Hepatocyte (in vitro differentiated cells): Measurements from ENCODE around the gene ATP8A1. TPM values are rescaled to one million over a fixed set of nuclear protein-coding genes. Genes with fewer than 3 reads are reported as not detected.

Experiments
- DNase-seq: peaks from one replicate; pipeline ENCODE4 v3.0.0-alpha.2; 2016; ENCODE audit warnings: low spot score
- H2AFZ ChIP-seq: fragments of 200-600 bp; sonication (generic); 2 replicates; pipeline ENCODE4 v1.6.0; 2016; ENCODE audit warnings: antibody characterized with exemption, mild to moderate bottlenecking
- H3K27ac ChIP-seq: fragments of 200-600 bp; sonication (generic); 2 replicates; pipeline ENCODE4 v1.5.1; 2016; ENCODE audit warnings: mild to moderate bottlenecking
- H3K27me3 ChIP-seq: fragments of 200-600 bp; sonication (generic); 2 replicates; pipeline ENCODE4 v1.6.1; 2016
- H3K36me3 ChIP-seq: fragments of 200-600 bp; sonication (generic); replicated peaks from 2 replicates; pipeline ENCODE4 v1.5.1; 2016; ENCODE audit warnings: low read depth; ENCODE audit not compliant: insufficient read depth
- H3K4me1 ChIP-seq: fragments of 200-600 bp; sonication (generic); 2 replicates; pipeline ENCODE4 v1.5.1; 2016; ENCODE audit warnings: mild to moderate bottlenecking, moderate library complexity; ENCODE audit not compliant: insufficient read depth
- H3K4me2 ChIP-seq: fragments of 200-600 bp; sonication (generic); 2 replicates; pipeline ENCODE4 v1.6.0; 2016
- H3K4me3 ChIP-seq: fragments of 200-600 bp; sonication (generic); 2 replicates; pipeline ENCODE4 v1.5.1; 2016; ENCODE audit warnings: mild to moderate bottlenecking
- H3K79me2 ChIP-seq: fragments of 200-600 bp; sonication (generic); 2 replicates; pipeline ENCODE4 v1.6.0; 2017; ENCODE audit warnings: mild to moderate bottlenecking
- H3K9me2 ChIP-seq: fragments of 200-600 bp; sonication (generic); replicated peaks from 2 replicates; pipeline ENCODE4 v1.6.0; 2017; ENCODE audit warnings: mild to moderate bottlenecking; ENCODE audit not compliant: insufficient read depth
- H3K9me3 ChIP-seq: fragments of 200-600 bp; sonication (generic); 2 replicates; pipeline ENCODE4 v1.5.1; 2016; ENCODE audit warnings: low read depth, mild to moderate bottlenecking
- H4K20me1 ChIP-seq: fragments of 200-600 bp; sonication (generic); 2 replicates; pipeline ENCODE4 v1.6.0; 2016; ENCODE audit warnings: mild to moderate bottlenecking; ENCODE audit not compliant: insufficient read depth, poor library complexity, severe bottlenecking
- EZH2 ChIP-seq: fragments of 200-600 bp; sonication (generic); IDR thresholded peaks from 2 replicates; pipeline ENCODE4 v1.6.1; 2016; ENCODE audit warnings: antibody characterized with exemption, mild to moderate bottlenecking, borderline replicate concordance
- EZH2phosphoT487 ChIP-seq: fragments of 200-600 bp; sonication (generic); IDR thresholded peaks from one replicate; pipeline ENCODE4 v1.6.1; 2018; ENCODE audit warnings: antibody characterized with exemption, mild to moderate bottlenecking, low read depth, moderate library complexity; ENCODE audit not compliant: unreplicated experiment, severe bottlenecking
- WGBS: methylation state at CpG from one replicate; pipeline ENCODE4 v1.1.6; 2016; ENCODE audit warnings: low lambda C conversion rate; ENCODE audit errors: missing lambda C conversion rate; 5-methylcytosine and 5-hydroxymethylcytosine counted together
- polyA plus RNA-seq: library from polyadenylated mRNA; unstranded; fragments of >200 nt; fragmentation: Nextera tagmentation; extraction: Ambion mirVana; gene quantifications from 2 replicates; pipeline ENCODE4 v1.2.1, GENCODE V29; 2016
- total RNA-seq: library from RNA; depleted of rRNA; stranded (reverse); fragments of >200 nt; gene quantifications from 2 replicates; pipeline ENCODE4 v1.2.3, GENCODE V29; 2014
- TF ChIP-seq, protein P1 (sequence below): fragments of 200-600 bp; sonication (generic); IDR thresholded peaks from 2 replicates; pipeline ENCODE4 v1.5.1; 2016; ENCODE audit warnings: antibody characterized with exemption, mild to moderate bottlenecking; ENCODE audit not compliant: poor library complexity

The ATP8A1 gene
- total and polyA plus RNA-seq, 2 experiments from 2014 or later: 3.3 to 42.1 TPM

DNA sequence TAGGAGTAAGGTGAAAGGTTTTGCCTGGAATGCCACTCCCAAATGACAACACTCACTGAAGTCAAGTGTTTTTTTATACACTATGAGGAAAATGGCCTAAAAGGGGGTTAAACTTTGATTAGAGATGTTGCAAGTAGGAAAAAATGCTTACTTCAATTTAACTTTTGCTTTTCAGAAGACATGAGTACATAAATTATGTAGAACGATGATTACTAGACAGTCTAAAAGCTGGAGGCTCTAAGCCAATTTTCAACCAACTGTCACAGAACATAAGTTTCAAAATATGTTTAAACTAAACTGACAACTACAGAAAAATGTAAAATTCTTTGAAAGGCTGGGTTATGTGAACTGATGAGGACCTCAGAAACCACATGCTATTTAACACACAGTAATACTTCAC lies 176.2 kb downstream of the ATP8A1 start:
- WGBS: 70% methylated on average over 1 of the region's 1 CpG
- H3K9me3 ChIP-seq: no peaks in the 10 kb centered on the region
- DNase-seq: no peak
- H3K9me2 ChIP-seq: no peaks in the 10 kb centered on the region
- no peak overlapping the region for H3K4me3 ChIP-seq
- no peaks in the 10 kb centered on the region for H4K20me1 ChIP-seq
- H3K4me2 ChIP-seq: no peak overlapping the region
- no peak overlapping the region for H3K27ac ChIP-seq
- no peaks in the 10 kb centered on the region for H3K4me1 ChIP-seq
- no peaks in the 10 kb centered on the region for H3K36me3 ChIP-seq
- no peaks in the 10 kb centered on the region for H3K27me3 ChIP-seq
- TF ChIP-seq EZH2: no peak
- no peak for TF ChIP-seq EZH2phosphoT487
- TF ChIP-seq, protein P1, sequence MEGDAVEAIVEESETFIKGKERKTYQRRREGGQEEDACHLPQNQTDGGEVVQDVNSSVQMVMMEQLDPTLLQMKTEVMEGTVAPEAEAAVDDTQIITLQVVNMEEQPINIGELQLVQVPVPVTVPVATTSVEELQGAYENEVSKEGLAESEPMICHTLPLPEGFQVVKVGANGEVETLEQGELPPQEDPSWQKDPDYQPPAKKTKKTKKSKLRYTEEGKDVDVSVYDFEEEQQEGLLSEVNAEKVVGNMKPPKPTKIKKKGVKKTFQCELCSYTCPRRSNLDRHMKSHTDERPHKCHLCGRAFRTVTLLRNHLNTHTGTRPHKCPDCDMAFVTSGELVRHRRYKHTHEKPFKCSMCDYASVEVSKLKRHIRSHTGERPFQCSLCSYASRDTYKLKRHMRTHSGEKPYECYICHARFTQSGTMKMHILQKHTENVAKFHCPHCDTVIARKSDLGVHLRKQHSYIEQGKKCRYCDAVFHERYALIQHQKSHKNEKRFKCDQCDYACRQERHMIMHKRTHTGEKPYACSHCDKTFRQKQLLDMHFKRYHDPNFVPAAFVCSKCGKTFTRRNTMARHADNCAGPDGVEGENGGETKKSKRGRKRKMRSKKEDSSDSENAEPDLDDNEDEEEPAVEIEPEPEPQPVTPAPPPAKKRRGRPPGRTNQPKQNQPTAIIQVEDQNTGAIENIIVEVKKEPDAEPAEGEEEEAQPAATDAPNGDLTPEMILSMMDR: no peak
- no peak overlapping the region for H2AFZ ChIP-seq
- no peaks in the 10 kb centered on the region for H3K79me2 ChIP-seq

DNA sequence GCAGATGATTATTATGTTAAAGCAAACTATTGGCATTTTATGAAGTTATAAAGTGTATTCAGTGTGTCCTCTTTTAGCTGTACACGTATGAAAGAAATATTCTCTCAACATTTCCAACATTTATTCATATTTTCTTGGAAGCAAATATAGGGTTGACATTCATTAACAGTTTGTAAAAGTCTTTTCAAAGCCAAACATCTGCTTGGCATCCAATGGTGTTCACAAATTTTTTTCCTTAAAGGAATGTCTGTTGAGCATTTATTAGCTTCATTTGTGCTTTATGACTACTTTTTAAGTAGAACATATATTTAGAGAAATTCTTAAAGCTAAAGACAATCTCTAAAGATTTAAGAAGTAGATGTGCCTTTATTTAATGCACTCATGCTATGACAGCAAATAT lies 176.6 kb downstream of the ATP8A1 start:
- 76% methylated on average over 1 of the region's 1 CpG for WGBS
- no peak overlapping the region for H3K27ac ChIP-seq
- H3K9me2 ChIP-seq: no peaks in the 10 kb centered on the region

DNA sequence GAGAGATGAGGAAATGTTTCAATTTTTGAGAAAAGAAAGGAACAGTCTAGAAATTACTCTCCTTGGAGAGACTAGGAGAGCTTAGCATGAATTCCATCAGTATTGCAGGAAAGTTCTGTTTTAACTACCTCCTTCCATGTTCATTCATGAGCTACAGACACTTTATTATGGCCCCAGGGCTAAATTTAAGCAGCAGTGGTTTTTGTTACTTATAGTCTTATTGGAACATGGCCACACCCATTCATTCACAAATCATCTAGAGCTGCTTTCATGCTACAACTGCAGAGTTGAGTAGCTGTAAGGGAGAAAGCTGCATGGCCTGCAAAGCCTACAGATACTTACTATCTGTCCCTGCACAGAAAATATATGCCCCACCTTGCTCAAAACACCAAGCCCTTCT lies 178.0 kb downstream of the ATP8A1 start:
- no peaks in the 10 kb centered on the region for H3K79me2 ChIP-seq
- no peak overlapping the region for H3K4me2 ChIP-seq
- no peaks in the 10 kb centered on the region for H3K36me3 ChIP-seq
- DNase-seq: no peak
- TF ChIP-seq, protein P1: no peak
- TF ChIP-seq EZH2phosphoT487 (no peak), EZH2 (no peak)
- H3K9me3 ChIP-seq: no peaks in the 10 kb centered on the region
- no peak overlapping the region for H2AFZ ChIP-seq
- no peaks in the 10 kb centered on the region for H3K9me2 ChIP-seq
- no peak overlapping the region for H3K27ac ChIP-seq
- H4K20me1 ChIP-seq: no peaks in the 10 kb centered on the region
- no peaks in the 10 kb centered on the region for H3K4me1 ChIP-seq
- H3K27me3 ChIP-seq: no peaks in the 10 kb centered on the region
- H3K4me3 ChIP-seq: no peak overlapping the region

More for the DNA sequence above, 176.6 kb downstream of the ATP8A1 start:
- no peaks in the 10 kb centered on the region for H3K27me3 ChIP-seq
- no peaks in the 10 kb centered on the region for H3K79me2 ChIP-seq
- TF ChIP-seq EZH2 (no peak), EZH2phosphoT487 (no peak)
- TF ChIP-seq, protein P1: no peak
- H3K9me3 ChIP-seq: no peaks in the 10 kb centered on the region
- no peak overlapping the region for H3K4me3 ChIP-seq
- no peak for DNase-seq
- no peaks in the 10 kb centered on the region for H3K36me3 ChIP-seq
- no peak overlapping the region for H3K4me2 ChIP-seq
- no peak overlapping the region for H2AFZ ChIP-seq
- no peaks in the 10 kb centered on the region for H4K20me1 ChIP-seq
- no peaks in the 10 kb centered on the region for H3K4me1 ChIP-seq

DNA sequence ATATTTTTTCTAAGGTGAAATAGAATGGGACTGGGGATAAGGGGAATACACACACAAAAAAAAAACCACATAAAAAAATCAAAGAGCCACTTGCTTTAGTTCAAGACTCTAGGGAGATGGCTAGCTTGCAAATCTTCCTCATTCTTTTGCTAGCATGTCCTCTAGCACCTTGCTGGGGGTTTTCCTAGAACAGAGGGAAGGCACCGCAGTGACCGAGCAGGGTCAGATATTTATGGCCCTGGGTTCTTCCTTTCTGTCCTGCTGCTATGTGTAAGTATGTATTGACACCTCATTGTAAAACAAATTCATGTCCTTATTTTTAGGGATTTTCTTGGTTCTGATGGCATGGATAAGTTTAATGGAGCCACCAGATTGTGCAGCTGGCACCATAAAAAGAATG lies 178.4 kb downstream of the ATP8A1 start:
- WGBS: 96% methylated on average over 2 of the region's 2 CpGs
- H3K4me3 ChIP-seq: no peak overlapping the region
- no peak overlapping the region for H3K27ac ChIP-seq
- no peaks in the 10 kb centered on the region for H3K4me1 ChIP-seq
- H4K20me1 ChIP-seq: no peaks in the 10 kb centered on the region
- H3K27me3 ChIP-seq: no peaks in the 10 kb centered on the region
- H3K9me2 ChIP-seq: no peaks in the 10 kb centered on the region
- DNase-seq: no peak
- no peaks in the 10 kb centered on the region for H3K9me3 ChIP-seq
- H3K4me2 ChIP-seq: no peak overlapping the region
- H2AFZ ChIP-seq: no peak overlapping the region
- no peaks in the 10 kb centered on the region for H3K79me2 ChIP-seq
- no peak for TF ChIP-seq EZH2phosphoT487
- TF ChIP-seq EZH2: no peak
- TF ChIP-seq, protein P1: no peak
- H3K36me3 ChIP-seq: no peaks in the 10 kb centered on the region
